WERI-Rb-1 (cell line): ENCODE measurements around the gene RORC.
A peak's percentile ranks its signal among the peaks of the same experiment; 100 is the strongest.

ENCODE experiments used
- DNase-seq: peaks from one replicate; pipeline ENCODE4 v3.0.0-alpha.2; 2020
- H3K27ac ChIP-seq: fragments of 250-450 bp; sonication (Bioruptor Pico); 2 replicates; pipeline ENCODE4 v1.5.1; 2020; ENCODE audit warnings: mild to moderate bottlenecking, moderate library complexity
- H3K27me3 ChIP-seq: fragments of 250-450 bp; sonication (Bioruptor Pico); 2 replicates; pipeline ENCODE4 v1.5.1; 2021; ENCODE audit warnings: mild to moderate bottlenecking, low read depth, moderate library complexity; ENCODE audit not compliant: insufficient read depth, severe bottlenecking
- H3K36me3 ChIP-seq: fragments of 250-450 bp; sonication (Bioruptor Pico); 2 replicates; pipeline ENCODE4 v1.5.1; 2020; ENCODE audit warnings: mild to moderate bottlenecking, moderate library complexity
- H3K4me3 ChIP-seq: 2 replicates; pipeline ENCODE4 v1.5.1; 2011; ENCODE audit warnings: low read depth, mild to moderate bottlenecking, control low read depth, low read length
- H3K9me3 ChIP-seq: fragments of 250-450 bp; sonication (Bioruptor Pico); 2 replicates; pipeline ENCODE4 v1.5.1; 2021; ENCODE audit warnings: mild to moderate bottlenecking, moderate library complexity; ENCODE audit not compliant: severe bottlenecking
- TF ChIP-seq, protein P1 (sequence below): IDR thresholded peaks from 2 replicates; pipeline ENCODE4 v1.5.1; 2011; ENCODE audit warnings: low read depth, mild to moderate bottlenecking, control low read depth, inconsistent platforms, low read length

The RORC gene

DNA sequence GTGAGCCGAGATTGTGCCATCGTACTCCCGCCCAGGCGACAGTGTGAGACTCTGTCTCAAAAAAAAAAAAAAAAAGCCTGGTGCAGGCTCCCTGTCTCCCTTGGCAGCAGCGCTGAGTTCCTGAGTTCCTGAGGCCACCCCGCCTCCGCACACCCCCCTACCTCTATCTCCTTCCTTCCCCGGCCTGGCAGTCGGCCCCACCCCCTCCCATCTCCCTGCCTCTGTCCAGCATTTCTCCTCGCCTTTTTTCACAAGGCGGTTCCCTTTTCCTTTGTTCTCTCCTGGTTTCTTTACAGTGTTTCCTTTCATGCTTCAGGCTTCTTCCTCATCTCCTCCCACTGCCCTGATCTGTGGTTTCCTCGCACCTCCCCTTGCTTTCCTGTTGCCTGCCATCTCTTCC is 2.7 kb downstream of the RORC start:
- no peak overlapping the region for H3K27ac ChIP-seq
- H3K4me3 ChIP-seq, result no peak overlapping the region
- no peaks in the 10 kb centered on the region for H3K9me3 ChIP-seq
- TF ChIP-seq, protein P1, sequence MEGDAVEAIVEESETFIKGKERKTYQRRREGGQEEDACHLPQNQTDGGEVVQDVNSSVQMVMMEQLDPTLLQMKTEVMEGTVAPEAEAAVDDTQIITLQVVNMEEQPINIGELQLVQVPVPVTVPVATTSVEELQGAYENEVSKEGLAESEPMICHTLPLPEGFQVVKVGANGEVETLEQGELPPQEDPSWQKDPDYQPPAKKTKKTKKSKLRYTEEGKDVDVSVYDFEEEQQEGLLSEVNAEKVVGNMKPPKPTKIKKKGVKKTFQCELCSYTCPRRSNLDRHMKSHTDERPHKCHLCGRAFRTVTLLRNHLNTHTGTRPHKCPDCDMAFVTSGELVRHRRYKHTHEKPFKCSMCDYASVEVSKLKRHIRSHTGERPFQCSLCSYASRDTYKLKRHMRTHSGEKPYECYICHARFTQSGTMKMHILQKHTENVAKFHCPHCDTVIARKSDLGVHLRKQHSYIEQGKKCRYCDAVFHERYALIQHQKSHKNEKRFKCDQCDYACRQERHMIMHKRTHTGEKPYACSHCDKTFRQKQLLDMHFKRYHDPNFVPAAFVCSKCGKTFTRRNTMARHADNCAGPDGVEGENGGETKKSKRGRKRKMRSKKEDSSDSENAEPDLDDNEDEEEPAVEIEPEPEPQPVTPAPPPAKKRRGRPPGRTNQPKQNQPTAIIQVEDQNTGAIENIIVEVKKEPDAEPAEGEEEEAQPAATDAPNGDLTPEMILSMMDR, result no peak
- no peaks in the 10 kb centered on the region for H3K27me3 ChIP-seq
- no peaks in the 10 kb centered on the region for H3K36me3 ChIP-seq
- DNase-seq, result peak; percentile 60

DNA sequence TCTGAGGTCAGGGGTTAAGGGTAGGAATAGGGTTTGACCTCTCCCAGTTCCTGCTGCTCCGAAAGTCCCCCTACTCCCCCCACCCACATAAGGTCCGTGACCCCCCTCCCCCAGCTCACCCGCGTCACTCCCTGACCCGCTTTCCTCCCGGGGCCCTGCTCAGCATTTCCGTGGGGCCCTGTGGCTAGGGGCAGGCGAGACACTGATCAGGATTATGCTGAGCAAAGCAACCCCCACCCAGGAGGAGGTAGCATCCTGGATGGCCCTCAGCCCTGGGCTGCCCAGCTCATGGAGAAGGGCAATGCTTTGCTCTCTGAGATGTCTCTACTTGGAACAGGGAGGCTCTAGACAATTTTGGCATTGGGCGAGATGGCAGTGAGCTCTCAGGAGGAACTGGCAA is 3.7 kb downstream of the RORC start:
- Histone ChIP-seq H3K36me3 (no peaks in the 10 kb centered on the region), H3K27ac (peak overlapping the region; percentile 0; the same call in 1 of the 2 replicates), H3K27me3 (no peaks in the 10 kb centered on the region), H3K9me3 (no peaks in the 10 kb centered on the region), H3K4me3 (no peak overlapping the region)
- peak; percentile 84 for DNase-seq
- TF ChIP-seq, protein P1, result no peak

DNA sequence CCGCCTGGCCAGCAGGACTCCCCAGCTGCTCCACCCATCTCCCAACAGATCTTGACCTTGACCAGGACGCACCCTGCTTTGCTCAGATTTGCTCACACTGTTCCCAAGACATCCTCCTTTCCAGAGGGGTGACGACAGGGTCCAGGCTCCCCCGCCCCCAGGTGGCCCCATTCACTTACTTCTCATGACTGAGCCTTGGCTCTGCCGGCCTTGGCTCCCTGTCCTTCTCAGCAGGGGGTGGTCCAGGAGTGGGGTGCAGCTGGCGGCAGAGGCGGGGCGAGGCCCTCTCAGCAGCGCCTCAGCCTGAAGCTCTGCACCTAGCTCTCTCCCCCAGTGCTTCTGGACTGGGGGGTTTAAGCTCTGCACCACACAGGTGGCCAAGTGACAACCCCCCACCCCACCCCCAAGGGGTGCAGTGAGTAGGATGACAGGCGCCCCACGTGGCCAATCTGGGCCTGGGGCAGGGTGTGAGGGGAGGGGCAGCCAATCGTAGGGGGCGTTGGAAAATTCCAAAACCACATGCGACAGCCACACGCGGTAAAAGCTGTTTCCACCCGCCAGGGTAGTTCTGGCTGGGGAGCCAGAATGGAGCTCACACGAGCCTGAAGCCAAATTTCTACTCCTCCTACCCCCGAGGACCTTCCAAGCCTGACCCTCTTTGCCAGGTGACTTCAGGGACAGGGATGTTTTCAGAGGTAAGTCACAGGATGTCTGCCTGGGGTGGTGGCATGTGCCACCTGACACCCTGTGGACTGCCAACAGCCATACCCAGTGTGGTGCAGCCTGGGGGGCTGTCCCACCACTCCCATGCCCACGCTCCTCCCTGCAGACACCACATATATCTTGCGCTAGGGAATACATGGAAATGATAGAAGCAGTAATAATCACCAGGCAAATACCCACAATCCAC is 5.6 kb downstream of the RORC start:
- Histone ChIP-seq H3K9me3 (no peaks in the 10 kb centered on the region), H3K27me3 (no peaks in the 10 kb centered on the region), H3K36me3 (no peaks in the 10 kb centered on the region), H3K27ac (no peak overlapping the region), H3K4me3 (no peak overlapping the region)
- TF ChIP-seq, protein P1, result no peak
- DNase-seq, result peak; percentile 56

DNA sequence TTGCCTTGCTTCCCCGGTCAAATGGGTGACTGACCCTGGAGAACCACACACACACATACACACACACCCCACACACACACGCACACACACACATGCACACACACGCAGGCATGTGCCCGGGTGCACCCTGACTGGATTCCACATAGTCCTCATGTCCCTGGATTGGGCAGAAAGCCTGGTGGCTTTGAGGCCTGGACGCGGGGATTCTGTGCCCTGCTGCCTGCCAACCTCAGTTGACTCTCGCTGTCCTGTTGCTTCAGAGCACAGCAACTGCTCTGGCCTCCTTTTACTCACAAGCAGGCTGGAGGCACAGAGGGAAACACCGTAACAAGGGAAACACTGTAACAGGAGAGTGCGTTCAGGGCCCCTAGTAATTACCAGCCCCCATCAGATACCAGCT is 6.4 kb downstream of the RORC start:
- DNase-seq, result no peak
- H3K27ac ChIP-seq, result no peak overlapping the region
- H3K36me3 ChIP-seq, result no peaks in the 10 kb centered on the region
- no peak overlapping the region for H3K4me3 ChIP-seq
- TF ChIP-seq, protein P1, result no peak
- no peaks in the 10 kb centered on the region for H3K27me3 ChIP-seq
- no peaks in the 10 kb centered on the region for H3K9me3 ChIP-seq

DNA sequence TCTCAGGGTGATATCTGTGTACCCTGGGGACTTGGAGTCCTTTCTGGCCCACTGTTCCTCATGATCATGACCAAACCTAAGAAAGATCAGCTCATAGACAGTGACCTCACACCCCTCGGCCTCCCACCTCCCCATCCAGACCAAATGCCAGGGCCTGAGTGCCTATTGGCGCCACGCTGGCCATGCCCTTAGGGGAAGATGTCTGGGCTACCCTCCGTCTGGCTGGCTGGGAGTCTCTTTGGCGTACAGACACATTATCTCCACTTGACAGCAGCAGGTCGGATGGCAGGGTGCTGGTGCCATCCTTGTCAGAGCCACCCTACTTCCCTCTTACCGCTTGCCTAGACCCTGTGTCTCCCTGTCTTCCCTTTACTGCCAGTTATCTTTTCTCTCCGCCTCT is 8.4 kb downstream of the RORC start:
- TF ChIP-seq, protein P1, result no peak
- Histone ChIP-seq H3K4me3 (no peak overlapping the region), H3K36me3 (no peaks in the 10 kb centered on the region), H3K27me3 (no peaks in the 10 kb centered on the region), H3K9me3 (no peaks in the 10 kb centered on the region), H3K27ac (no peak overlapping the region)
- no peak for DNase-seq
